HG03060 (cell line): Measurements from ENCODE around the gene C18orf63.

Source experiments
- ATAC-seq: cut with Tn5 transposase; IDR thresholded peaks from one replicate; pipeline ENCODE4 v1.9.1; 2021; ENCODE audit warnings: low read depth, moderate number of reproducible peaks; ENCODE audit not compliant: unreplicated experiment

The C18orf63 gene

DNA sequence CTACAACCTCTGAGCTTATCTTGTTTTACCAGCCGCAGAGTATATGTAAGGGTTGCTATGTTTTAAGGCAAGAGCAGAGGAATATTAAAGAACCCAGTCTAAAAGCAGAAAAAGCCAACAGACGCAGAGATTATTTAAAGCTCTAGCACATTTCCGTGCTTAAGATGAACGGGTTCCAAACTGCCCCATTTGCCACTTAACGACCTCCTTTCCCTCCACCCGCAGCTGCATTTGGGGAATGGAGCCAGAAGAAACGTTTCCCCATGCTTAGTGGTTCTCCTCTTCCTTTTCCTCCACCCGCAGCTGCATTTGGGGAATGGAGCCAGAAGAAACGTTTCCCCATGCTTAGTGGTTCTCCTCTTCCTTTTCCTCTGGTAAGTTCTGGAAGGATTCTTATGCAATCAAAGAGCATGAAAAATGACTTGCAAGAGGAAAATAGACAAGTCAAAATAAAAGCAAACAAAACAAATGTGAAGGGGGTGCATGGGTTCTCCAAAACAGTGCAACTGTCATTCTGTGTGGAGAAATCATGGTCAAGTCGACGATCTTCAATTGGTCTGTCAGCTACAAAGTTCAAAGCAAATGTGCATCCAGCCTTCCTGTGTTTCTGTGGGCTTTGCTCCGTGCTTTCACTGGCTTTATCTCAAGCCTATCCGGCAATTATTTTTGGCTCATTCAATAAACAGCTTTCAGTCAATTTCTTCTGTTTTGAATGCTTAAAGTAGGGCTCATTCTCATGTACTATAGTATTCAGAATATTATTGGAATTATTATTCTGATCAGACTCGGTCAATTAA lies 83.7 kb downstream of the C18orf63 start:
- ATAC-seq: no peak

DNA sequence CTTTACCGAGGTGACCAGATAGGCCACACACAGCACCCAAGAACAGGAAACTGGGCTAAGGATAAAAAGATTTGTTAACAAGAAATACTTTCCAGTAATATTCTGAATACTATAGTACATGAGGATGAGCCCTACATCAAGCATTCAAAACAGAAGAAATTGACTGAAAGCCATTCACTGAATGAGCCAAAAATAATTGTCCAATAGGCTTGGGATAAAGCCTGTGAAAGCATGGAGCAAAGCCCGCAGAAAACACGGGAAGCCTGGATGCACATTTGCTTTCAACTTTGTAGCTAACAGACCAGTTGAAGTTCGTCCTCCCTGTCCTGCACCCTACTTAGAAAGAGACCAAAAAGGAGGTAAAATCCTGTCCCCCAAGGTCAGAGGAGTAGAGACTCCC lies 85.2 kb downstream of the C18orf63 start:
- no peak for ATAC-seq

GRCh38 chr18:74402806-74403433 lies 87.3 kb downstream of the C18orf63 start:
- ATAC-seq: no peak

DNA sequence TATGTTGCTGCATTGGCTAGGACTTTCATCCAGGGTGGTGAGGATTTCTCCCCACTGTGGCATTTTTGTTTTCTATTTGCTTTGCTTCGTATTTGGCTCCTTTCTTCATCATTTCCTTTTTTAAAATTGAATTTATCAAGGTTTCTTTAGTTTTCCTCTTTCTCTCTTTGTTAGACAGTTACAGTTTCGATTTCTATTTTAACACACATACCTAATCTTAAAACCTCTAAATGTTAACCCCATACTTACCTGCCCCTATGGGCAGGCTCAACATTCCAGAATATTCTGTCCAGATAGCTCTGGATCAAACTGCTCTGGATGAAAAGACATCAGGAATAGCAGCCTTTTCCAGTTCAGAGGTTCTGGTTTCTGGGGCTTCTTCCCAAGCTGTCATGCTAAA lies 92.2 kb downstream of the C18orf63 start:
- peak; percentile 61 for ATAC-seq
